SK-N-SH (cell line): ENCODE data around the gene AKAP10. TPM values are rescaled to one million over a fixed set of nuclear protein-coding genes. Genes with fewer than 3 reads are reported as not detected.

Experiments
- CTCF ChIA-PET: fragments of 300-600, 350-600 bp; formaldehyde crosslinking; extraction: SDS; loops from one replicate; lab custom pipeline; 2021; lab: Yijun Ruan, JAX
- POLR2A ChIA-PET: fragments of 350-600 bp; sonication (Branson Sonifier 250); formaldehyde crosslinking; extraction: SDS; loops from one replicate; lab custom pipeline; 2020; ENCODE audit warnings: antibody characterized with exemption, inconsistent platforms; lab: Yijun Ruan, JAX
- DNase-seq: peaks from one replicate; pipeline ENCODE4 v3.0.0; 2012
- H2AFZ ChIP-seq: fragments of 200-600 bp; sonication (generic); 2 replicates; pipeline ENCODE4 v1.8.1; 2016; ENCODE audit warnings: antibody characterized with exemption, mild to moderate bottlenecking, low read depth
- H3F3A ChIP-seq: fragments of 200-600 bp; sonication (generic); replicated peaks from 2 replicates; pipeline ENCODE3; 2016; ENCODE audit warnings: antibody characterized with exemption, mild to moderate bottlenecking; ENCODE audit not compliant: insufficient read depth
- H3K27ac ChIP-seq, 2 experiments: fragments of 200-500 bp in 1 of 2; fragments of 200-600 bp in 1 of 2; sonication (Bioruptor generic) in 1 of 2; sonication (generic), shearing (Covaris generic) in 1 of 2; 2 replicates each; pipeline versions ENCODE4 v1.5.1 to v1.6.1; 2014 to 2016; ENCODE audit warnings: low read depth in 2 of 2, inconsistent platforms in 1 of 2, low read length in 1 of 2, mild to moderate bottlenecking in 1 of 2, mixed read lengths in 1 of 2
- H3K27me3 ChIP-seq: fragments of 200-600 bp; sonication (generic), shearing (Covaris generic); 2 replicates; pipeline ENCODE4 v1.6.1; 2016; ENCODE audit warnings: mixed run types; ENCODE audit not compliant: insufficient read depth
- H3K36me3 ChIP-seq, 2 experiments: fragments of 200-500 bp in 1 of 2; fragments of 200-600 bp in 1 of 2; sonication (Bioruptor generic) in 1 of 2; sonication (generic) in 1 of 2; replicated peaks in 1 of 2; 2 replicates each; pipeline versions ENCODE3 to v1.5.1; 2014 to 2016; ENCODE audit warnings: low read length in 1 of 2, mild to moderate bottlenecking in 1 of 2; ENCODE audit not compliant: insufficient read depth in 2 of 2, control insufficient read depth in 1 of 2
- H3K4me1 ChIP-seq, 2 experiments: fragments of 200-500 bp in 1 of 2; fragments of 200-600 bp in 1 of 2; sonication (Bioruptor generic) in 1 of 2; sonication (generic), shearing (Covaris generic) in 1 of 2; 2 replicates each; pipeline versions ENCODE4 v1.5.1 to v1.6.1; 2014 to 2016; ENCODE audit warnings: low read depth in 1 of 2, low read length in 1 of 2, mixed run types in 1 of 2; ENCODE audit not compliant: insufficient read depth in 2 of 2, control insufficient read depth in 1 of 2
- H3K4me2 ChIP-seq: fragments of 200-600 bp; sonication (generic), shearing (Covaris generic); 2 replicates; pipeline ENCODE4 v1.6.1; 2017; ENCODE audit warnings: mixed run types
- H3K4me3 ChIP-seq, 2 experiments: fragments of 200-500 bp in 1 of 2; fragments of 200-600 bp in 1 of 2; sonication (Bioruptor generic) in 1 of 2; sonication (generic), shearing (Covaris generic) in 1 of 2; 2 replicates each; pipeline versions ENCODE4 v1.5.1 to v1.8.1; 2014 to 2016; ENCODE audit warnings: low read depth in 2 of 2, inconsistent platforms in 1 of 2, low read length in 1 of 2, mild to moderate bottlenecking in 1 of 2, mixed read lengths in 1 of 2, moderate library complexity in 1 of 2
- H3K79me2 ChIP-seq: fragments of 200-600 bp; sonication (generic); 2 replicates; pipeline ENCODE4 v1.8.1; 2017; ENCODE audit warnings: mild to moderate bottlenecking; ENCODE audit not compliant: insufficient read depth
- H3K9ac ChIP-seq: fragments of 200-600 bp; sonication (generic); 2 replicates; pipeline ENCODE4 v1.6.1; 2017; ENCODE audit warnings: mixed run types
- H3K9me2 ChIP-seq: fragments of 200-600 bp; sonication (generic); 2 replicates; pipeline ENCODE4 v1.6.1; 2017; ENCODE audit warnings: mixed run types
- H3K9me3 ChIP-seq: fragments of 200-600 bp; sonication (generic); 2 replicates; pipeline ENCODE4 v1.6.1; 2017; ENCODE audit warnings: mixed run types, mild to moderate bottlenecking, moderate library complexity
- H4K20me1 ChIP-seq: fragments of 200-600 bp; sonication (generic); 2 replicates; pipeline ENCODE4 v1.6.1; 2017; ENCODE audit warnings: mild to moderate bottlenecking, mixed run types; ENCODE audit not compliant: insufficient read depth
- EZH2phosphoT487 ChIP-seq: fragments of 200-600 bp; sonication (generic); IDR thresholded peaks from 2 replicates; pipeline ENCODE4 v1.6.1; 2017; ENCODE audit warnings: low read depth, mixed run types, mild to moderate bottlenecking, antibody characterized with exemption, moderate library complexity, borderline replicate concordance
- FOSL2 ChIP-seq: IDR thresholded peaks from 2 replicates; pipeline ENCODE4 v1.4.0; 2012; ENCODE audit warnings: low read depth, mild to moderate bottlenecking, moderate library complexity, borderline replicate concordance
- FOXM1 ChIP-seq: IDR thresholded peaks from 2 replicates; pipeline ENCODE4 v1.4.0; 2012; ENCODE audit warnings: low read depth, mild to moderate bottlenecking
- GATA2 ChIP-seq: sonication (generic); formaldehyde crosslinking; IDR thresholded peaks from 2 replicates; pipeline ENCODE4 v1.5.0; 2020; ENCODE audit warnings: mild to moderate bottlenecking, missing genetic modification reagents
- MEF2A ChIP-seq: IDR thresholded peaks from 2 replicates; pipeline ENCODE4 v1.4.0; 2012; ENCODE audit warnings: low read depth, borderline replicate concordance
- PBX3 ChIP-seq: IDR thresholded peaks from 2 replicates; pipeline ENCODE4; 2012
- POLR2AphosphoS5 ChIP-seq: IDR thresholded peaks from 2 replicates; pipeline ENCODE4 v1.6.1; 2012; ENCODE audit warnings: low read depth, low read length
- REST ChIP-seq: IDR thresholded peaks from 2 replicates; pipeline ENCODE4 v1.6.1; 2012; ENCODE audit warnings: mild to moderate bottlenecking, low read depth, low read length, moderate library complexity
- RFX5 ChIP-seq: IDR thresholded peaks from 2 replicates; pipeline ENCODE4 v1.6.1; 2012; ENCODE audit warnings: mild to moderate bottlenecking, improper control_type of control experiment, low read length
- RXRA ChIP-seq: IDR thresholded peaks from 2 replicates; pipeline ENCODE4 v1.4.0; 2012; ENCODE audit warnings: low read depth, mild to moderate bottlenecking, borderline replicate concordance
- SIN3A ChIP-seq: IDR thresholded peaks from 2 replicates; pipeline ENCODE4 v1.6.1; 2012; ENCODE audit warnings: low read depth, mild to moderate bottlenecking, low read length, moderate library complexity, borderline replicate concordance
- SMC3 ChIP-seq: IDR thresholded peaks from 2 replicates; pipeline ENCODE4 v1.6.1; 2012; ENCODE audit warnings: low read depth, low read length, improper control_type of control experiment
- TCF12 ChIP-seq: IDR thresholded peaks from 2 replicates; pipeline ENCODE4 v1.4.0; 2012
- TEAD4 ChIP-seq: IDR thresholded peaks from 2 replicates; pipeline ENCODE4 v1.4.0; 2012; ENCODE audit warnings: mild to moderate bottlenecking, borderline replicate concordance; ENCODE audit not compliant: insufficient read depth
- ZBTB33 ChIP-seq: IDR thresholded peaks from 2 replicates; pipeline ENCODE4 v1.4.0; 2012; ENCODE audit warnings: low read depth, borderline replicate concordance
- WGBS: methylation state at CpG from one replicate; pipeline ENCODE4 v1.1.6; 2017; ENCODE audit warnings: low lambda C conversion rate; 5-methylcytosine and 5-hydroxymethylcytosine counted together
- polyA plus RNA-seq, 3 experiments: library from polyadenylated mRNA; depleted of rRNA; stranded (reverse); fragments of >200 nt; gene quantifications; 2 replicates each; pipeline ENCODE4 v1.2.3, GENCODE V29; 2012

The AKAP10 gene
- polyA plus RNA-seq, 1 of the 3 experiments (the other 2 are of a cell fraction) = 12.7 TPM

- peak overlapping the region in 1 of 2 experiments; percentile 67; a peak in 1 of 4 replicates for H3K27ac ChIP-seq
- POLR2A ChIA-PET = no interaction called here
- TF ChIP-seq ZBTB33 (no peak), FOXM1 (no peak), PBX3 (no peak), SMC3 (no peak), RFX5 (no peak), MEF2A (no peak), TCF12 (no peak), SIN3A (no peak; the same call in 1 of the 2 replicates), REST (no peak), FOSL2 (no peak), GATA2 (CRISPR knock-in tag) (no peak), TEAD4 (no peak), RXRA (no peak), POLR2AphosphoS5 (no peak), EZH2phosphoT487 (no peak)
- no peaks in the 10 kb centered on the region for H3K9me3 ChIP-seq
- peak; percentile 66 for DNase-seq
- no peaks in the 10 kb centered on the region for H3K9me2 ChIP-seq
- peaks cover 0 to 4% of the 10 kb centered on the region in 2 experiments; a peak in 2 of 4 replicates for H3K4me1 ChIP-seq
- H3K4me2 ChIP-seq = peak overlapping the region; percentile 98
- no peaks in the 10 kb centered on the region for H3K79me2 ChIP-seq
- CTCF ChIA-PET = interaction anchor here (0.6 to 4.4 kb wide), 31 partner anchors 8 to 307 kb away, joined by 3 to 56 read pairs (median 6); no protein-coding TSS in a partner anchor
- peak overlapping the region; percentile 93 for H2AFZ ChIP-seq
- H3K36me3 ChIP-seq = no peaks in the 10 kb centered on the region
- peak overlapping the region; percentile 32; the same call in 1 of the 2 replicates for H3K9ac ChIP-seq
- WGBS = 49% methylated on average over 23 of the region's 35 CpGs
- no peaks in the 10 kb centered on the region for H4K20me1 ChIP-seq
- peaks cover 18% of the 10 kb centered on the region for H3F3A ChIP-seq
- peak overlapping the region; percentile 66 to 82 for H3K4me3 ChIP-seq
- H3K27me3 ChIP-seq = no peaks in the 10 kb centered on the region; the same call in 1 of the 2 replicates
Measured at GRCh38 chr17:20008242-20009051, 30.8 kb upstream of the AKAP10 start.
